ENCODE data around the gene TMEM61.

- TF ChIP-seq GATA2 (IDR thresholded peaks at IDR 0.05; ENCODE audit: low read depth, low read length), result no peak
- no peak for TF ChIP-seq GATA3 (IDR thresholded peaks at IDR 0.05; ENCODE audit: low read depth, low read length)
Measured at GRCh38 chr1:55021942-55022546, 41.6 kb downstream of the TMEM61 start.

Measured in SH-SY5Y (cell line).